ENCODE results near the gene FBLN5.

- TF ChIP-seq, protein P1, sequence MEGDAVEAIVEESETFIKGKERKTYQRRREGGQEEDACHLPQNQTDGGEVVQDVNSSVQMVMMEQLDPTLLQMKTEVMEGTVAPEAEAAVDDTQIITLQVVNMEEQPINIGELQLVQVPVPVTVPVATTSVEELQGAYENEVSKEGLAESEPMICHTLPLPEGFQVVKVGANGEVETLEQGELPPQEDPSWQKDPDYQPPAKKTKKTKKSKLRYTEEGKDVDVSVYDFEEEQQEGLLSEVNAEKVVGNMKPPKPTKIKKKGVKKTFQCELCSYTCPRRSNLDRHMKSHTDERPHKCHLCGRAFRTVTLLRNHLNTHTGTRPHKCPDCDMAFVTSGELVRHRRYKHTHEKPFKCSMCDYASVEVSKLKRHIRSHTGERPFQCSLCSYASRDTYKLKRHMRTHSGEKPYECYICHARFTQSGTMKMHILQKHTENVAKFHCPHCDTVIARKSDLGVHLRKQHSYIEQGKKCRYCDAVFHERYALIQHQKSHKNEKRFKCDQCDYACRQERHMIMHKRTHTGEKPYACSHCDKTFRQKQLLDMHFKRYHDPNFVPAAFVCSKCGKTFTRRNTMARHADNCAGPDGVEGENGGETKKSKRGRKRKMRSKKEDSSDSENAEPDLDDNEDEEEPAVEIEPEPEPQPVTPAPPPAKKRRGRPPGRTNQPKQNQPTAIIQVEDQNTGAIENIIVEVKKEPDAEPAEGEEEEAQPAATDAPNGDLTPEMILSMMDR (IDR thresholded peaks at IDR 0.05): no peak
- TF ChIP-seq POLR2A (IDR thresholded peaks at IDR 0.05): no peak
These were observed 58.6 kb downstream of the FBLN5 start for GRCh38 chr14:91888641-91889476.
